ENCODE results near the gene SLC2A9.

The SLC2A9 gene

DNA sequence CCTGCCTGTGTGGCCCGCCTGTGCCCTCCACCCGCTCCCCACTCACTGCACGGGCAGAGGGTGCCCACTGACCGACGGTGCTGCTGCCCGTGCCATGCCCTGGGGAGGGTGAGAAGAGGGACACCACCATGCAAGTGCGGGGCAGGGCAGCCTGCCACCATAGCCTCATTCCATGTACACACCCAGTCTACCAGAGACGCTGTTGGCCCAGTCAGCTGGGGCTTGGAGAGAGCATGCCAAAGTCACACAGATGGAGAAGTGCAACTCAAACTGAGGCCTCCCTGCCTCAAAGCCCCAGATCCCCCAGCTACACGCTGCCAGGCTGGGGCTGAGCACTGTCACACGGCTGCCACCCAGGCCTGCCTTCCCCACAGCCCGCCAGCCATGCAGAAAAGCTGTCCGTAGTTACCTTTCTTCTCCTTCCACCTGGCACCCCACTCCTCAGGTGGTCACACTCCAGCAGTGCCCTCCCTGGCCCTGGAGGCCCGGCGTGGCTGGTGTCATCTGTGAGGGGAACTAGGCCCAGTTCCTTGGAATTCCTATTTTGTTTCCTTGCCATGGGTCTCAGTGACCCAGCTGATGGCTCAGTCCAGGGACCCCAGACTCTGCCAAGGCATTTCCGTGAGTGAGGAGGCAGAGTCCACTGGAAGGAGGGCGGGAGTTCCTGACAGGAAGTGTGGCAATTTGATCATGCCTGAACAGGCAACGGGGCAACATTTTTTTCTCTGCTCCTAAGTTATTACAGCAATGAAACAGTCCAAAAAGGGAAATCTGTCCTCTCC lies at the start of gene SLC2A9:
Gene SLC2A9, minus strand, starts transcription at position 627 of the 782 bp plus-strand sequence. Its CDS starts 68 bp downstream, at position 559.
- no peak for DNase-seq (ENCODE audit: low spot score)

DNA sequence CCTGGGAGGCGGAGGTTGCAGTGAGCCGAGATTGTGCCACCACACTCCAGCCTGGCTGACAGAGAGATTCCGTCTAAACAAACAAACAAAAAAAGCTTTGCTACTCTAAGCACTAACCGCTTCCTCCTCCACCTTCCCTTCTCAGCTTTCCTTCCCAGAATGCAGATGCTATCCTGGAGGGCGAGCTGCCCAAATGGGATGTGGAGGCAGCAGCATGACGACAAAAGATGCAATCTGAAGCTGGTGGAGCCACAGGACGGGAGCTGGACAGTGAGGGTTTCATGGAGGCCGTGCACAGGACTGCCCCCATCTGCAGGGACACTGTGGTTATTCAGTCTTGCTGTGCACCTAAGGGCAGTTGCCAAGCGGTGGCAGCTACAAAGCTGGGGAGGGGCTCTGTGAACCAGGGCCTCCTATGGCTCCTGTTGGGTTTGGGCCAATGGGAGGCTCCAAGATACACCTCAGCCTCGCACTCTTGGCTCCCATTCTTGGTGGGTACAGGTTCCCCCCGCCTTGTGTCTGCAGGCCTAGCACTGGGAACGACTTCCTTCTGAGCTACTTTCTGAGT lies 47.9 kb upstream of the SLC2A9 start:
- DNase-seq (ENCODE audit: low spot score), result no peak

DNA sequence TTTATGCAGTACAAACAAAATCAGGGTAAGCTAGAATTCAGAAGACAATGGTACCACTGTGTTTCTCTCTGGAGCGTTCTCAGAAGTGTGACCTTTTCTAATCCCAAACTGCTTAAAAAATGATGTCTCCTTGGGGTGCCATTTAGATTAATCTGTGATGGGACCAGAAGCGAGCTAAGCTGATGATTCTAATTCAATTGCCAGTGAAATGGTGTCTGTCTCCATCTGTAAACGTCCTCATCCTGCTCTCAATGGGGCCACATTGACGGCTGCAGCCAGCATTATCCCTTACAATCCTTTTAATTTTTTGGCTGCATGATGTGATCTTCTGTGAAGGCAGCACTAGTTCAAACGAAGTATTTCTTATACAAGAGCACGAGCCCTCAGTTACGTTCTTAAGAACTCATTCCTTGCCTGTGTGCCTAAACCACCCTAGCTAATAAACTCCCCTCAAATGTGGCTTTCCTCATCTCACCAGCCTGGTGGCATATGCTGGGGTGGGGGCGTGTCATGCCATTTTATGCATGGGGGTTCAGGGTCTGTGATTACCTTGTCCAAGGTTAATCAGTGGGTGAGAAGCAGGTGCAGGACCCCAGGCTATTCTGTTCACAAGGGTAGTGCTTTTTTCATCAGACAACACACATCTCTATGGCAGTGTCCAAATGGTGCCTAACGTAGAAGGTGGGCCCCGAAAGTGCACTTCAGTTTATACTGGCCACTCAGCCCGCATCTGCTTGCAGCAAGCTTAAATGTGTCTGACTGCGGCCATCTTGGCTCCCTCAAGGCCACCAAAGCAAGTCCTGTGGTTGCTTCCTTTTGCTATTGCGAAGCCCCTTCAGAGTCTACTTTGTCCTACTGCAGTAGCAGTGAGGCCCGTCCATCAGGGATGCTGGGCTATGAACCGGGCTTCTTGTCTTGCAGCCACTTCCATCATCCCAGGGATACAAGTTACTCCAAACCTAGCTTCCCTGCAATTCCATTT lies 45.7 kb upstream of the SLC2A9 start:
- DNase-seq (ENCODE audit: low spot score), result no peak

DNA sequence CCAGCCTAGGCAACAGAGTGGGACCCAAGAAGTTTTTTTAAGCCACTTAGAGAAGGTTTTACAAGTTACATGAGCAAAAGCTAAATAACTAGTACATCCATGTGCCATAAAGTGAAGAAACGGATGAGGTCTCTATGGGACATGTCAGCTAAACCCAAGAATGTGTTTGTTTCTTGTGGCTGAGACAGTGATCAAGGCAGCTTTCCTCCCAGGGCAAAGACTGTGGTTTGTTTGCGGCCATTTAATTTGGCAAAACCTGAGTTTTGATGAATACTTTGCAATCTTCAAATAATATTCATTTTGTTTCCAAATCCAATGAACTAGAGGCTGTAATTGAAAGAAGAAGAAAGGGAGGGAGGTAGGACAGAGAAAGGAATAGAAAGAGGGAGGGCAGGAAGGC lies 44.9 kb upstream of the SLC2A9 start:
- DNase-seq (ENCODE audit: low spot score), result no peak

DNA sequence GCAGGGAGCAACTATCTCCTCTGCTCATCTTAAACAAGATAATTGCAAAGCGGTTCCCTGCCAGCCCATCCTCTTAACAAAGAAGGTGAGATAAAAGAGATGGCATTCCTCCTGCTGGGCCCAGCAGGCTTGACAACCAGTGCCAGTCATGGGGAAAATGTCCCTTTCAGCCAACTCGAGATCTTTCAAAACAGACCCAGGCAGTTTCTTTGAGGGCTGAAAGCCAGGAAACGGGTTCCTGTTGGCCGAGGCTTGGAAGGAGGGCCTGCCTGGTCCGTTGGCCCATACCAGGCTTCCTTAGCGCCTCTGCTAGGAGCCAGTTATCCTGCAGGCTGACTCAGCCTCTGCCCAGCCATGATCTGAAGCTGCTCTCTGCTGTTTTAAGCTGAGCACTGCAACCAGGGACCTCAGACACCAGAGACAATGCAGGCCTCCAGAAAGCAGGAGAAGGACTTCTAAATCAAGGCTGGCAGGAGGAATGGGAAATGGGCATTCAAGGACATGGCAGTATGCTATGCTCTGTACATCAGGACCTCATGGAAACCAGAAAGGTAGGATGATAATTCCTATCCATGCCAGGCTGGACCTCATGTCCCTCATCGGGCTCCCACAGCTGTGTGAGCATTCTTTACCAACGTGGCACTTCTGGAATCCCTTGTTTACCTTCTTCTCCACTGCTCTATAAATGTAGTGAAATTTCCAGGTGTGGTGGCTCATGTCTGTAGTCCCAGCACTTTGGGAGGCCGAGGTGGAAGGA lies 42.4 kb upstream of the SLC2A9 start:
- peak; percentile 8 for DNase-seq (ENCODE audit: low spot score)

DNA sequence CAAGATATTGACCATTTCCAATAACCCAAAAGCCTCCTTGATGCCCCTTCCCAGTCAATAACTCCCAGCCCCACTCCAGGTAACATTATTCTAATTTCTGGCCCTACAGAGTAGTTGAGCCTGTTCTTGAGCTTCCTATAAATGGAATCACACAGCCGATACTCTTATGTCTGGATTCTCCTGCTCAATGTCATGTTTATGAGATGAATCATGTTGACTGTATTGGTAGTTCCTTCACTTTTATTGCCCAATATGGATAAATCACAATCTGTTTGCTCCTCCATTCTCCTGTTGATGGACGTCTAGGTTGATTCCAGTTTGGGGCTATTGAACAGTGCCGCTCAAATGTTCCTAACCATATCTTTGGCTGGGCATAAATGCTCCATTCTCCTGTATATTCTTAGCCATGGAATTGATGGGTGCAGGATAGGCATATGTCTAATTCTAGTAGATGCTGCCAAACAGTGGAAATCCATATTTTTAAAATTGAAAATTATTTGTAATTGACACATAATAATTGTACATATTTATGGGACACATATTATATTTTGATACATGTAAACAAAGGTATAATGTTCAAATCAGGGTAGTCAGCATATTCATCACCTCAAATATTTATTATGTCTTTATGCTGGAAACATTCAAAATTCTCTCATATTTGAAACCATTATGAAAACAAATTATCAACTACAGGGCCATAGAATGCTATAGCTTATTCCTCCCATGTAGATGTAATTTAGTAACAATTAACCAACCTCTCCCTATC lies 40.5 kb upstream of the SLC2A9 start:
- no peak for DNase-seq (ENCODE audit: low spot score)

DNA sequence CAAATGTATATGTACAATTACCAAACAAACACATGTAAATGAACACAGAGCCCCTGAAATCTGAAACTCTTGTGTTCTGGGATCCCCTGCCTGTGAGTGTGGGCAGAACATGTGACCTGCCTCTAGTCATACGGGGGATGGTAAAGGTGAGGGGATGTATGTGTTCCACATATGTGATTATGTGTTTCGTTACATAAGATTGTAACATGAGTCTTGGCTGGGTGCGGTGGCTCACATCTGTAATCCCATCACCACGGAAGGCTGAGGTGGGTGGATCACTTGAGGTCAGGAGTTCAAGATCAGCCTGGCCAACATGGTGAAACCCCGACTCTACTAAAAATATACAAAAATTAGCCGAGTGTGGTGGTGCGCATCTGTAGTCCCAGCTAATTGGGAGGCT lies 37.1 kb upstream of the SLC2A9 start:
- no peak for DNase-seq (ENCODE audit: low spot score)

DNA sequence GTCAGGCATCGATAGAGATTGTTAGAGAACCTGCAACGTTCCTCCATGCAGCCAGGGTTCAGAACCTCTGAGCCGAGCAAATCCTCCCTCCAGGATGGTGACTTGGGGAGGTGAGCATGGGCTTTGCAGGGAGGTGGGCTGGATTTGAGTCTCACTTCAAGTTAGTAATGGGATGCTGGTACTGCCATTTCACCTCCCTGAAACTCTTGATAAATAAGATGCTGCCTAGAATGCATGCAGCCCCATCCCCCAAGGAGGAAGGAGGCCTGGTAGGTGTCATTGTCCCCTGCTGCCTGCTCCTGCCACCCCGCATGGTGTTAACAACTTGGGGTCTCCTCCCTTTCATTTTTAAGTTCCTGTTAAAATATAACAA lies 35.7 kb upstream of the SLC2A9 start:
- DNase-seq (ENCODE audit: low spot score), result no peak

DNA sequence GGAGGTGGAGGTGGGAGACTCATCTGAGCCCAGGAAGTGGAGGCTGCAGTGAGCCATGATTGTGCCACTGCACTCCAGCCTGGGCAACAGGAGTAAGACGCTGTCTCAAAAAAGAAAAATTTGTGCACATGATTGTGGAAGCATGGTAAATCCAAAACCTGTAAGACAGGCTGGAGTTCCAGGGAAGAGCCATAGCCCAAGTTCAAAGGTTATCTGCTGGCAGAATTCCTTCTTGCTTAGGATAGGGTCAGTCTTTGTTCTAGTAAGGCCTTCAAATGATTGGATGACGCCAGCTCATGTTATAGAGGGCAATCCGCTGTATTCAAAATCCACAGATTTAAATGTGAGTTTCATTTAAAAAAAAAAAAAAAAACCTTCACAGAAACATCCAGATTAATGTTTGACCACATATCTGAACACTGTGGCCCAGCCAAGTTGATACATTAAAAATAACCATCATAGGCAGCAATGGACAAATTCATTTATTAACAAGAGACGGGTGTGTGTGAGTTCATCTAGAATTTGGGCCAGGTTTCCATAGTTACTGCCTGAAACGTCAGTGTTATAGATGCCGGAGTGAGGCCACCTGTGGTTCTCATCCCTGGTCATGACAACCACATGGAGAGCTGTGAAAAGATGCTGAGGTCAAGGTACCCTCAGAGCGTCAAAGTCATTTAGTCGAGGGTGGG lies 35.2 kb upstream of the SLC2A9 start:
- no peak for DNase-seq (ENCODE audit: low spot score)

DNA sequence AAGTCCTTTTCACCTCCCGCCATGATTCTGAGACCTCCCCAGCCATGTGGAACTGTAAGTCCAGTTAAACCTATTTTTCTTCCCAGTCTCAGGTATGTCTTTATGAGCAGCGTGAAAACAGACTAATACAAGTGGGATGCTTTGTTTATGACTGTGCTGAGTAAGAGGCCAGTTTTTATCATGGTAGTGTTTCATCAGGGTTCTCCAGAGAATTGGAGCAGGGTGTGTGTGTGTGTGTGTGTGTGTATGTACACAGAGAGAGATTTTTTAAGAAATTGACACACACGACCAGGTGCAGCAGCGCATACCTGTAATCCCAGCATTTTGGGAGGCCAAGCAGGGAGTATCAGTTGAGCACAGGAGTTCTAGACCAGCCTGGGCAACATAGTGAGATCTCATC lies 34.6 kb upstream of the SLC2A9 start:
- DNase-seq (ENCODE audit: low spot score), result no peak

DNA sequence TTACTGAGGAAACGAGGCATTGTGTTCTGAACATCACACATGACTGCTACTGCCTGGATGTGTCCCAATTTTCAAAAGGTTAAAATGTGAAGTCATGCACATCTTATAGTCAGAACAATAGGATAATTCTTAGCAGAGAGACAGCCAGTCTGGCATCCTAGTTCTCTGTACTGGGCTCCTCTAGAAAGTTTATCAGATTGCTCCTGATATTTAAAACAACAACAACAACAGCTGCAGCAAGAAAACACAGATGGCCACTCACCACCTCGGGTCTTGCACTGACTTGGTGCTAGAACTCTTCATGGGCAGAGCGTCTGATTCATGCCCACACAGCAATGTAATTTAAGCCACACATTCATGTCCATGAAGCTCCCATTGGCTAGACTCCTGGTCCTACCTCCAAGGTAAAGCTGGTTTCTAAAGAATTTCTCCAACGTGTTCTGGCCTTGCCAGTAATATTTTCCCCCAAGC lies 33.3 kb upstream of the SLC2A9 start:
- DNase-seq (ENCODE audit: low spot score), result no peak

DNA sequence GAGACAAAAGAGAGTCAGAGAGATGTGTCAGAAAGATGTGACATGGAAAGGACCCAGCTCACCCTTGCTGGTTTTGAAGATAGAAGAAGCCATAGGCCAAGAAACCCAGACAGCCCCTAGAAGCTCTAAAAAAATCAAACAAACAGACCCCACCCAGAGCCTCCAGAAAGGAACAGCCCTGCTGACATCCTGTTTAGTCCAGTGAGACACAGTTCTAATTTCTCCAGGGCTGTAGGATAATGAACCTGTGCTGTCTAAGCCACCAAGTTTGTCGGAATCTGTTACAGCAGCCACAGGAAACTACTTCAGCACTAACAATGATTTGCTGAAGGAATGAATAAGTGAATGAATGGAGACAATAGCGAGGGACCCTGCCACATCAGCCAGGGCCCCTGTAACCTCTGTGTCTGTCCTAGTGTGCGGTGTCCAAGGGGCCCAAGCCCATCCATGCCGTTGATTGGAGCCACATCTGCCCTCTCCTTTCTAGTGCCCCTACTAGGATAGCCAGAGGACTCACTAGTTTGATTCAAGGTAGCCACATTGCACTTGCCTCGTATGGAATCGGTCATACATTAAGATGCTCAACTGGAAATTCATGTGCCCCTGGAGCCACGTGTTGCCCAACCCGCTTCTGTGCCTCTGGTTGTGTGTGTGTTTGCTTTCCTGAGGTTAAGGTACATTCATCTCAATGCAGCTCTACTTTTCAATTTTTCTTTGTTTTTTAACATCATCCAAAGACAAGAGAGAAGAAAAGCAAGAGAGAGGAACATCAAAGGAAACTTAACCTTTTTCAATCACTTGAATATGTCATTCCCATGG lies 32.5 kb upstream of the SLC2A9 start:
- no peak for DNase-seq (ENCODE audit: low spot score)

DNA sequence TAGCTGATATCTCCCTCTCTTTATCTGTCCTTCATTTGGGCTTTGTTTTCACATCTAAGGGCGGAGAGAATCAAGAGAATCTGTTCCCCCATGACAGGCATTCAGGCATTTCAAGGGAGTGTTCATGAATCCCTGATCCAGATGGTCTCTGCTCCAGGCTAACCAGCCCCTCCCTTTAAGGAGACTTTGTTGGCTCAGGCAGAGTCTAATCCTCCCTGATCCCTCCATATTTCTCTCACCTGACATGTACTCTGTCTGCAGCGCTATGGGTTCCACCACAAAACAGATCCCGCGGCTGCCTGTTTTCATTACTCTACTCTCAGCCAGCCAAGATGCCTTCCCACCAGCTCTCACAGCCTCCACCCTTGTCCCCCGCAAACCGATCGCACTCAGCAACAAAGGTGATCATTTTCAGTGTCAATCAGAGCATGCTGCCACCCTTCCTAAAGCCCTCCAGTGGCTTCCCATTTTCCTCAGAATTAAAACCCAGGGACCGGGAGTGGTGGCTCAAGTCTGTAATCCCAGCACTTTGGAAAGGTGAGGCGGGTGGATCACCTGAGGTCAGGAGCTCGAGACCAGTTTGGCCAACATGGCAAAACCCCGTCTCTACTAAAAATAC lies 30.3 kb upstream of the SLC2A9 start:
- DNase-seq (ENCODE audit: low spot score), result no peak

DNA sequence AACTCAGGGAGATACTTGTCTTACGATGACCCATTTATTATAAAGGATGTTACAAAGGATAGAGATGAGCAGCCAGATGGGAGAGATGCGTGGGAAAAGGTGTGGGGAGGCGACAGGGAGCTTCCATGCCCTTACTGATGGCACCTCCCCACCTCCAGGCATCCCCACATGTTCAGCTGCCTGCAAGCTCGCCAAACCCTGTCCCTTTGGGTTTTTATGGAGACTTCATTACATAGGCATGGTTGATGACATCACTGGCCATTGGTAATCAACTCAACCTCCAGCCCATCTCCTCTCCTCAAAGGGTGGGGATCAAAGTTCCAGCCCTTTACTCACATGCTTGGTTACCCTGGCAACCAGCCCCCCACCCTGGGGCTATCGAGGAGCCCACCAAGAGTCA lies 29.4 kb upstream of the SLC2A9 start:
- DNase-seq (ENCODE audit: low spot score), result no peak

DNA sequence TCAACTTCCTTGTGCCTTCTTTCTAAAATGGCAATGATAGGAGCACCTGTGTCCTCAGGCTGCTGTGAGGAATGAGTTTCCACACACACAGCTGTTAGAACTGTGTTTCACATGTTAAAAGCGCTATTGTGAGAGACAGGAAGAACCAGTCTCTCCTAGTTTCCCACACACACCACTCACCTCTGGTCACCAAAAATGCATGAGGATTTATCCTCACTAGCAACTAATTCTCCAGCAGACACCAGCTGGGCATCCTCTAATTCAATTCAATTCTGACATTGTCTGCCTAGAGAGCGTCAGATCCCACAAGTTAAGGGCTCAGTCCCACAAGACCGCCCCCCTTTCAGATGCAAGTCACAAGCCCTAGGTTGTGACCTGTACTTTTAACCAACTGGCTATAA lies 29.0 kb upstream of the SLC2A9 start:
- DNase-seq (ENCODE audit: low spot score), result no peak

DNA sequence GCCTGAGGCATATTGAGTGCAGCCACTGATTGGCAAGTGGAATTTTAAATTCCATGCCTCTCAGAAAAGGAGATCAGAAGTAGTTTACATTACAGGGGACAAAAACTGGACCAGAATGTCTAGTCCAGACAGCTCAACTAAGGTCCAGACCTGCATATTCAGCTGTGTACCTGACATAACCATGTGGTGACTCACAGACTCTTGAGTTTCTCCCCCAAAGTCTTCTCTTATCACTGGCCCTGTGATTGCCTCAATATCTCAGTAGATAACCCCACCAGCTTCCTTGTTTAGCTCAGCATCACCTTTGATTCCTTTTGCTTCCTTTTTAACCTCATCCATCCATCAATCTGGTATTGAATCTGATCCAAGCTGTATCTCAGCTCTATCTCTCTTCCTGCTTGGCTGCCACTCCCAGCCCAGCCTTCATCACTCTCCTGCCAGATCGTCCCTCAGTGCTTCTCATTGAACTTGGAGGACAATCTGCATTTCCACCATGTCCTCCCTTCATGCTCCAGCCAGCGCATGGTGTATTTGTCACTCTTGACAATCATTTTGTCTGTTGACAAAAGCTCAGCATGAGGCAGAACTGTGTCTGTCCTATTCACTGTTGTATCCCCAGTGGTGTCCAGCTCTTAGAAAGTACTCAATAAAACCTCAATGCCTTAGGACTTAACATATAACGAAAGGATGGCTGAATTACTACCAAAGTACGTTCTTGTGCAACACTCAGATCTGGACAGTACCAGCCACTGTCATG lies 27.8 kb upstream of the SLC2A9 start:
- DNase-seq (ENCODE audit: low spot score), result no peak

DNA sequence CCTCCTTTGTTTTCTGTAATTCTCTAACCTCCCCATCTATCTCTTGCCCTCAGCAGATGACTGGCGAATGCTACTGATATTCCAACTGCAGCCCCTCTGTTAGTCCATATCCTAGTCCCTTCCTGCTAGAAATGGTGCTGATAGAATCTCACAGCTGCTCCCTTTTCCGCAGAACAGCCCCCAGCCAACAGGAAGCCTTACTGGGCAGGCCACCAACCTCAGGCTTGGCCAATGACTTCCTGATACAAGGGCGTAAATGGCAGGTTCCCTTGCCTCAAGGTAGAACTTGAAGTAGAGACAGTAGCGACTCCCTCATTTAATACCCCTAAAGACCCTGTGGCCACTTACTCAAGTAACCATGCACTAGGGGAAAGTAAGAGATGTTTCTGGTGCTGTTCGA lies 26.7 kb upstream of the SLC2A9 start:
- no peak for DNase-seq (ENCODE audit: low spot score)

DNA sequence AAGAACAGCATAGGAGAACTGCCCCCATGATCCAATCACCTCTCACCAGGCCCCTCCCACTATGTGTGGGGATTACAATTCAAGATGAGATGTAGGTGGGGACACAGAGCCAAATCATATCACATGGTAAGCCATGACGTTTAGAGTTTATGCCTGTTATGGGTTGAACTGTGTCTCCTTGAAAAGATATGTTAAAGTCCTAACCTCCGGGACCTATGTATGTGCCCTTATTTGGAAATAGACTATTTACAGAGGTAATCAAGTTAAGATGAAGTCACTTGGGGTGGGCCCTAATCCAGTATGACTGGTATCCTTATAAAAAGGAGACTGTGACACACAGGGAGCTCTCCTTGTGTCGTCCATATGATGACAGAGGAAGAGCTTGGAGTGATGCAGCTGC lies 25.2 kb upstream of the SLC2A9 start:
- DNase-seq (ENCODE audit: low spot score), result no peak

Data from SW480 (cell line).